Stimulated activated CD4-positive, alpha-beta T cell treated with anti-CD3 and anti-CD28 coated beads, Interleukin-4, amount 100 ng/mL, for 48 hours (primary cell): ENCODE results near the gene ZNF385B.

Experiments
- DNase-seq, 2 donors: peaks; one replicate each; pipeline ENCODE4 v3.0.0-alpha.2; 2020; ENCODE audit warnings: low read depth in 2 of 2

ZNF385B gene

GRCh38 chr2:179592167-179592936 lies 269.1 kb downstream of the ZNF385B start:
- DNase-seq, result no peak

DNA sequence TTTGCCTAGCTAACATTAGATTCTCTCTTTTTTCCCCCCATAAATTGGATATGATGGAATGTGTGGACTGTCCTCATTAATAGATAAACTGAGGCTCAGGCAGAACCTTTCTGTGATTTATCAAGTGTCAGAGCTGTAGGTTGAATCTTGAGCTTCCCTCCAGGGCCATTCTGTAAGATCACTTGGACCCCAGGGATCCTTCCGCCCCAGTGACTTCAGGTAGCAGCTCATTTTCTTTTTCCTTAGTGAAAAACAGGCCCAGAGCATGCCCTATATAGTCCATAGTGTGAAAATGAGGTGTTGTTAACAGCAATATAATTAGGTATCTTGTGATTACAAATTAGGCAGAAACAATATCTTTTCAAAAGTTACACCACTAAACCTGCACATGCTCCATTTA lies 269.7 kb downstream of the ZNF385B start:
- DNase-seq, result no peak

- DNase-seq, result no peak
Measured at GRCh38 chr2:179588486-179589145, 272.8 kb downstream of the ZNF385B start.

DNA sequence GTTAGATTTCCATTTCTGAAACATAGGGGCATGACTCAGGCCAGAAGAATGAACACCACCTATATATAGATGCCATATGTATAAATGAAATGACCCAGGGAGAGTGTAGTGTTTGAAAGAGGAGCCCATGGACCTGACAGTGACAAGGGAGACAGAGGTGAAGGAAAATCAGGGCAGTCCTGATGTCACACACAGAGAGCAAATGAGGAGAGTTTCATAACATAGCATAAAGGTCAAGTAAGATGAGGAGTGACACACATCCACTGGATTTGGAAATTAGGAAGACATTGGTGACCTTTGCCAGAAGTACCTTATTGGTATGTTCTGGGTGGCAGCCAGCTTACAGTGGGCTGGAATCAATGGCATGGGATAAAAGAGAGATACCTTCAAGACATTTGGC lies 276.7 kb downstream of the ZNF385B start:
- no peak for DNase-seq

- no peak for DNase-seq
Measured at GRCh38 chr2:179581605-179582004, 279.8 kb downstream of the ZNF385B start.

DNA sequence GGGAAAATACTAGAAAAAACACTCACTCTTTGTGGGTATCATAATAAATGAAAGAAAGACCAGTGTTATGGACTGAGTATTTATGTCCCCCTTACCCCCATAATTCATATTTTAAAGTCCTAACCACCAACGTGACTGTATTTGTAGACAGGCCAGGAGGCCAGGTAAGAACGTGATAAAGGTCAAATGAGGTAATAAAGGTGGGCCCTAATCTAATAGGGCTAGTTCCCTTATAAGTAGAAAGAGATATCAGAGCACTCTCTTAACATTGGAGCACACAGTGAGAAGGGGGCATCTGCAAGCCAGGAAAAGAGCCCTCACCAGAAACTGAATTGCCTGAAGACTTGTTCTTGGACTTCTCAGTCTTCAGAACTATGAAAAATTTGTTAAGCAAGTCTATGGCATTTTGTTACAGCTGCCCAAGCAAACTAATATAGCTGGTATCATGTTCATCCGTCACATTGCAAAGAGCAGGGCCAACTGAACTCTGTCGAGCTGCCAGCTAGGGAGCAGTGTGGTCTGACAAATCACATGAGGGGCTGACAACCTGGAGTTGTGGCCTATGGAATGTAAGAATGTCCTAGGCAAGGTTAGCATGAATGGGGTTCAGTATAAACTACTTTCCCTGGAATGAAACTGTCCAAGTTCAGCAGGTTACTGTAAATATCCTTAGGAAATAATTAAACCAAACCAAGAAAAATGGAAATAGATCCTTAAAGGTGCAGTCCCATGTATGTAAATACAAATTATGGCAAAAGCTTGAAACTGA lies 280.9 kb downstream of the ZNF385B start:
- DNase-seq, result no peak

GRCh38 chr2:179579800-179580199 lies 281.6 kb downstream of the ZNF385B start:
- DNase-seq, result no peak

- DNase-seq, result no peak
Measured at GRCh38 chr2:179578171-179578916, 283.1 kb downstream of the ZNF385B start.

DNA sequence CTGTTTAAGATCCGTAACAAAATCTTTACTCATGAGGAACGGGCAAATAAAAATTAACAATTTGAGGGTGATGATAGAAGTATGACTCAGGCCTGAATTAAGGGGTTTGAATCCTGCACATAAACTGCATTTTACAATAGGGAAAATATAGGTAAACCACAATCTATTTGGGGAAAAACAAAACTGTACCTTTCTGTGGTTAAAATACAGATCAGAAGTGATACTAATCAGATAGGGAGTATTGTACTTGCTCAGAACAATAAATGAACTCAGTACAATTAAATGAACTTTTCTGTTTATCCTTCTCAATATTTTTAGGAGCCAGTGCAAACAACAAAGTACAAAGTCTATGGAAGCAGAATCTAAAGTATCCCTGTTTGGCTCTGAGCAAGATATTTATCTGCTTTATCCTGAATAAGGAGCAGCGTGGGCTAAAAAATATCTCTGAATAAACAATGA lies 287.3 kb downstream of the ZNF385B start:
- no peak for DNase-seq

GRCh38 chr2:179572544-179572943 lies 288.9 kb downstream of the ZNF385B start:
- DNase-seq, result no peak

DNA sequence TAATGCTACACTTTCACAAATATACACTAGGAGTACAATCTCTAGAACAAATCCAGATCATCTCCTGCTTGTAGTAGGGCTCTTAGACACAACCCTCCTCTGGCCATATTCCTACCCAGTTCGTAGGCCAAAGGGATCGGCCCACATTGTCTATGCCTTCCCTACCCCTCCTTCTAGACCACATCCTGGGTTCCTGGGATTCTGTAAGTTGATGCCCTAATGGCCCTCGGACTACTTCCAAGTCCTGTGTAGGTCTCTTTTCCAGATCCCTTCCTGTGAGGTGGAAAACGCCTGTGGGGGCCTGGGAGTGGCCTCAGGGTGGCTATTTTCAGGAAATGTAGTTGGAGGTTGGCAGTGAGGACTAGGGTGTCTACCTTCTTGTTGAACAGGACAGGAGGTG lies 289.7 kb downstream of the ZNF385B start:
- DNase-seq, result no peak

DNA sequence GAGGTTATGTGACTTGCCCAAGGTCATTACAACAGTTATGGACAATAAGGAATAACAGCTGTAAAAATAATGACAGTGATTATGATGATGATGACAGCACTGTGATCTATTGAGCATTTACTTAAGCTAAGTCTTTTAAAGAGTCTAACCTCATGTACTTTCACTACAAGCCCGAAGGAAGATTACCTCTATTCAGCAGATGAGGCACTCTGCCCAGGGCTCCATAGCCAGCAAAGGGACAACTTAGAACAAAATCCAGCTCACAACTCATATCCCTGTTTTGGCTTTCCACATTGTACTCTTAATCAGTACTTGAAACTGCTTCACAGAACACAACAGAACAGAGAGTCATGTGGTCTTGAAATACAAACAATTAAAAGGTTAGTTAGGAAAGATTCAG lies 290.2 kb downstream of the ZNF385B start:
- DNase-seq, result no peak

DNA sequence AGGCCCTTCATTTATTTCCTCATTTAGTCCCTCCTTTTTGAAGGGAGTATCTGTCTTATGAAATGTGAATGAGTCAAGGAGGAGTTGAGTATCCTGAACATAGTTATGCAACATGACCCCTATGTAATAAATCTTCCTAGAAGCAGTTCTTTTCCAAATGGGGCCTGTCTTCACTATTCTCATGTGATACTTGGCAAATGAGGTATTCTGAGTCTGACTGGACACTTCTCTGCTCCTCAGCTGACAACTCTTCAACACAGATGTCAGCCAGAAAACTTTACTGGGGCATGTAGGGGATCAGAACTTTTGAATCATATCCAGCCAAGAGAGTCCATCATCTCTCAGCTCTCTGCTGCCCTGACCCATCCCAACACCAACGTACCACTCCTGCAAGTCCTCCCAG lies 291.6 kb downstream of the ZNF385B start:
- no peak for DNase-seq

DNA sequence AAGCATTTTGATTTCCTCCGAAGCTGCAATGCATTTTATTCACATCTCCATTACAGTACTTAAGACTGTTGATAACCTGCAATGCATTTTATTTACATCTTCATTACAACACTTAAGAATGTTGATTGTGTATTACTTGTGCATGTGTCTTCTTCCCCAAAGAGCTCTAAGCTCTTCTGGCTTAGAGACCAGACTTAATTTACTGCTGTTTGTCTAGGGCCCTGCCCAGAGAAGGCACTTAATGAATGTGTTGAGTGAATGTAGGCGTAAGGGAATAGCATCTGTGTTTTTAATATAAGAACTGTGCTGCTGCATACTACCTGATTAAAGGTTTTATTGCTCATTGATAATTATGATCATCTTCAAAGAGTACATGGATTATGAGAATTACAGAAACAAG lies 295.6 kb downstream of the ZNF385B start:
- no peak for DNase-seq

DNA sequence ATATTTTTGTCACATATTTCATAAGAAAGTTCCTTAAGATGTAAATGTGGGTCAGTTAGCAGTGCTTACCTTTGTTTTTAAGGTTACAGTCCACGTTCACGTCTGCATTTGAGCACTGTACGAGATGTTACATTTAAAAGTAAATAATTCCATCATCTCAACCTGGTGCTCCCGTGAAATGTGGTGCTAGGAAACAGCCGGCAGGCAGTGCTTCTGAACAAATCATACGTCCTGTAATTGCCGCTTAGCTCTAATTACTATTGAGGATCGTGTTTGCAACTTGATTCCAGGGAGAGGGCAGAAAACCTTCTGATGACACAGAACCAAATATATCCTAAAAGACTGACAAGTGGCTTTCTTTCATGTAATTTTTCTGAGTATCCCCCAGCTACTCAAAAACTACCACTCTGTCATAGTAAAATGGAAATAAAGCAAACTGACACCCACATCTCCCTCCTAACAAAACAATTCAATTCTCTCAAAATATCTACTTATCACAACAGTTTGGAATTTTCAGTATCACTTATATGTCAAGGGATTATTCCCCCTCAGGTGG lies 299.0 kb downstream of the ZNF385B start:
- no peak for DNase-seq

GRCh38 chr2:179561702-179562101 lies 299.7 kb downstream of the ZNF385B start:
- DNase-seq, result no peak

DNA sequence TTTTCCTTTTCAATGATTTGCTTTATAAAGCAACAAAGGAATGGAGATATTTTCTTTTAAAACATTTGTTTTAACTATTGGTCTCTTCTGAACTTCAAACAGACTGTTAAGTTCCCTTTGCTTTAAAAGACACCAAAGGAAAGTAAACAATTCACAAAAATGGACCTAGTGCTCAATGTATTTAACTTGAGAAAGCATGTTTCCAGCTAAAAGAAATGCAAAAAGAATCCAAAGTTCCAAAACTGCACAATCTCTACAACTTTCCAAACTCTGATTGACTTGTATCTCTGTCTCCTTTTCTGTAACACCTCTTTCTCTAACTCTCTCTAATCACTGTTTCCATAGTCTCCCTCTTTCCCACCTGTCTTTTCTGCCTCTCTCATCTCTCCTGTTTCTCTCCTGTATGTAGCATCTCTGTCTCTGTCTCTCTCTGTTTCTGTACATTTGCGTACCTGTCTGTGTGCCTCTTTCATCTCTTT lies 301.1 kb downstream of the ZNF385B start:
- DNase-seq, result no peak

DNA sequence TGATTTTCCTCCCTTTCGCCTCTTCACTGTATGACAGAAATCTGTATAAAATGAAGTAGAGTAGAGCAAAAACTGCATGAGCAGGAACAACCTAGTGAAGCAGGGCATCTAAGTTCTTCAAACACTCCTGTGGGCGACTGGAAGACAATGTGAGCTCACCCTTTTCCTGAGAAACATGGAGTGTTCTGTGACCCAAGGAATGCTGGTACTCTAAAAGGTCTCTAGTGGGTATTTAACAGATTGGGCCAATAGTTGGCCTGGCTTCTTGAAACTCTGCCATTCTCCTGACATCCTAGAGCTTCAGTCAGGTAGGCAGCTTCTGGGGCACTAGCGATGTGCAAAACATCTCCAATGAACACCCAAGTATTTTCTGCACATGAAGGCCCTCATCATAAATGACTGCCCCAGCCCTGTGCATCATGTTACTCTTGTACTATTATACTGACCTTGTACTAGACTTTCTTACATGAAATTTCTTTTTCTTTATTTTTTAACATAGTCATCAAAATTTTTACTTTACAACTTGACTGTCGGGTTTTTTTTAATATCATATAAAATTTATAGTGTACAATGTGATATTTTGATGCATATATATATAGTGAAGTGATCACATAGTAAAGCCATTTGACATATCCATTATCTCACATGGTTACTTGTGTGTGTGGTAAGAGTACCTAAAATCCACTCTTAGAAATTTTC lies 302.2 kb downstream of the ZNF385B start:
- DNase-seq, result no peak

- DNase-seq, result no peak
Measured at GRCh38 chr2:179558010-179558934, 303.1 kb downstream of the ZNF385B start.

DNA sequence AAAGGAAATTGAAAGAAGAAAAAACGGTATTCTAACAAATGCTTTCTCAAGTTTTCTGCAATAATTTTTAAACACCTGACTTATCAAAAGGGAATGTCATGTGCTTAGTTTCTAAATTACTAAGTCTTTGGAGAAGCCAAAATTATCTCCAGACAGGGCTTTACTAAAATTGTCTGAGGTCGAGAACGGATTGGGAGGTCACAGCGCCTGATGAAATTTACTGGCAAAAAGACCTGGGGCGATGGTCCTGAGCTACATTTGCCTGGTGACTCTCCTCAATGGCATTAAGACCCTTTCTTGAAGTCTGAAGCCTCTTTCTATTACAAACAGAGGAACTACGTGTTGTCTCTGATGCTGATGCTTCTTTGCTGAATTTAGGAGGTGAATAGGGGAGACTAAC lies 305.0 kb downstream of the ZNF385B start:
- DNase-seq, result no peak
